ENCODE results near the gene NF1.

GRCh38 chr17:31072186-31072585, 22.6 kb upstream of the NF1 start:
- TF ChIP-seq CTCF (IDR thresholded peaks at IDR 0.05) (no peak), POLR2A (IDR thresholded peaks at IDR 0.05) (no peak)
